GM13976 (cell line): ENCODE data around the gene SLC16A11.

Experiments used
- DNase-seq: peaks from one replicate; pipeline ENCODE4 v3.0.0; 2012; ENCODE audit warnings: low spot score
- in situ Hi-C: fragments of 300-500 bp; cut with MboI; formaldehyde crosslinking; loops from one replicate; pipeline ENCODE4 v1.12.0; 2022; ENCODE audit warnings: low sequenced_read_pairs, mixed read lengths, inconsistent platforms; ENCODE audit not compliant: unreplicated experiment
- TF ChIP-seq, protein P1 (sequence below): IDR thresholded peaks from 2 replicates; pipeline ENCODE4 v1.5.1; 2012; ENCODE audit warnings: borderline replicate concordance, mild to moderate bottlenecking; ENCODE audit not compliant: insufficient read depth; ENCODE audit errors: extremely low read depth, missing control alignments, control extremely low read depth

Gene SLC16A11

GRCh38 chr17:7011415-7011814 lies 32.5 kb downstream of the SLC16A11 start:
- DNase-seq, result no peak
- in situ Hi-C loops, result loop anchor here (25.0 kb wide), 1 partner anchor 349 kb away; the partner anchor contains the start of genes C17orf100 and MED31
- TF ChIP-seq, protein P1, sequence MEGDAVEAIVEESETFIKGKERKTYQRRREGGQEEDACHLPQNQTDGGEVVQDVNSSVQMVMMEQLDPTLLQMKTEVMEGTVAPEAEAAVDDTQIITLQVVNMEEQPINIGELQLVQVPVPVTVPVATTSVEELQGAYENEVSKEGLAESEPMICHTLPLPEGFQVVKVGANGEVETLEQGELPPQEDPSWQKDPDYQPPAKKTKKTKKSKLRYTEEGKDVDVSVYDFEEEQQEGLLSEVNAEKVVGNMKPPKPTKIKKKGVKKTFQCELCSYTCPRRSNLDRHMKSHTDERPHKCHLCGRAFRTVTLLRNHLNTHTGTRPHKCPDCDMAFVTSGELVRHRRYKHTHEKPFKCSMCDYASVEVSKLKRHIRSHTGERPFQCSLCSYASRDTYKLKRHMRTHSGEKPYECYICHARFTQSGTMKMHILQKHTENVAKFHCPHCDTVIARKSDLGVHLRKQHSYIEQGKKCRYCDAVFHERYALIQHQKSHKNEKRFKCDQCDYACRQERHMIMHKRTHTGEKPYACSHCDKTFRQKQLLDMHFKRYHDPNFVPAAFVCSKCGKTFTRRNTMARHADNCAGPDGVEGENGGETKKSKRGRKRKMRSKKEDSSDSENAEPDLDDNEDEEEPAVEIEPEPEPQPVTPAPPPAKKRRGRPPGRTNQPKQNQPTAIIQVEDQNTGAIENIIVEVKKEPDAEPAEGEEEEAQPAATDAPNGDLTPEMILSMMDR, result no peak

- in situ Hi-C loops, result loop anchor here (25.0 kb wide), 1 partner anchor 348 kb away; the partner anchor contains the start of genes C17orf100 and MED31
Measured at GRCh38 chr17:7010523-7010922, 33.4 kb downstream of the SLC16A11 start.

DNA sequence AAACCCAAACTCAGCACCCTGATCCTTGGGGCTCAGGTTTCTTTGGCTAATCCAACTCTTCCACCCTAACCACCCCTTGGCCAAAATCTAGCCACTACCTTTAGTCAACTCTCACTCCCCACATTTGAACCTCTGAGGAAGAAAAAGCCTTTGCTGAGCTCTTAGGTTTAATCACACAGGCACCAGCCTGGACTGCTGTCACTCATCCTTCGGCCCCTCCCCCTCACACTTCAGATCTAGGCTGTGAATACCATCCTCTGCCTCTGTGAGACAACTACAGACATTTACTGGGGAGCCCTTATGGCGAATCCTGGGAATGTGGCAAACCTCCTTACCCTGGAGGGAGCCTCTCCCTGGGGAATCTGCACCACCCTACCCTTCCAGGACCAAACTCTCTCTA lies 36.7 kb downstream of the SLC16A11 start:
- DNase-seq, result no peak
- in situ Hi-C loops, result loop anchor here (25.0 kb wide), 1 partner anchor 345 kb away; the partner anchor contains the start of genes C17orf100 and MED31

More at GRCh38 chr17:7010523-7010922, 33.4 kb downstream of the SLC16A11 start:
- no peak for DNase-seq
- TF ChIP-seq, protein P1, result no peak

DNA sequence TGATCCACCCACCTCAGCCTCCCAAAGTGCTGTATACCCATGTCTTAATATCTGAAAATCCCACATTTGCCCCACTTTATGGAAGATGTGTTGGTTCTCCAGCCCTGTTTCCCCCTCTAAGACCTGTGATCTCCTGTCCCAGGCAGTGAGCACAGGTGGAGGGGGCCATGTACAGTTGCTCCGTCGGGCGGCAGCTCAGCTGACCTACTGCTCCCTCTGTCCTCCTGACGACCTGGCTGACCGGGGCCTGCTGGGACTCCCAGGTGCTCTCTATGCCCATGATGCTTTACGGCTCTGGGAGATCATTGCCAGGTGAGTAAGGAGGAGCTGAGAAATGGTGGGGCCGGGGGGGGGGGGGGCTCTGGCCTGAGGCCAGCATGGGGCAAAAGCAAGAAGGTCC lies 38.2 kb downstream of the SLC16A11 start:
- in situ Hi-C loops, result loop anchor here (25.0 kb wide), 1 partner anchor 343 kb away; the partner anchor contains the start of genes C17orf100 and MED31
- TF ChIP-seq, protein P1, result no peak
- no peak for DNase-seq

More for the DNA sequence above, 36.7 kb downstream of the SLC16A11 start:
- TF ChIP-seq, protein P1, result no peak

- TF ChIP-seq, protein P1, result peak; percentile 57
- in situ Hi-C loops, result loop anchor here (5.0 to 25.0 kb wide), 2 partner anchors 92 to 342 kb away; partner anchors contain the start of genes C17orf100 and MED31
- DNase-seq, result peak; percentile 76
Measured at GRCh38 chr17:7004398-7005253, 39.3 kb downstream of the SLC16A11 start.

- in situ Hi-C loops, result loop anchor here (5.0 to 25.0 kb wide), 2 partner anchors 91 to 341 kb away; partner anchors contain the start of genes C17orf100 and MED31
- TF ChIP-seq, protein P1, result no peak
- no peak for DNase-seq
Measured at GRCh38 chr17:7003745-7004144, 40.1 kb downstream of the SLC16A11 start.
